Stimulated activated CD4-positive, alpha-beta T cell treated with anti-CD3 and anti-CD28 coated beads, Interleukin-1b, Interleukin-23, amount 100 ng/mL, for 4 hours (primary cell): ENCODE data around the gene TRIM51.
"Not testable (repeated sequence)": the region's sequence is repeated elsewhere in the genome, so short reads cannot be mapped to it uniquely, and the experiment has no call there.

Source experiments
- DNase-seq, 2 donors: peaks; one replicate each; pipeline ENCODE4 v3.0.0-alpha.2; 2020; ENCODE audit warnings: low read depth in 2 of 2

Gene TRIM51, protein sequence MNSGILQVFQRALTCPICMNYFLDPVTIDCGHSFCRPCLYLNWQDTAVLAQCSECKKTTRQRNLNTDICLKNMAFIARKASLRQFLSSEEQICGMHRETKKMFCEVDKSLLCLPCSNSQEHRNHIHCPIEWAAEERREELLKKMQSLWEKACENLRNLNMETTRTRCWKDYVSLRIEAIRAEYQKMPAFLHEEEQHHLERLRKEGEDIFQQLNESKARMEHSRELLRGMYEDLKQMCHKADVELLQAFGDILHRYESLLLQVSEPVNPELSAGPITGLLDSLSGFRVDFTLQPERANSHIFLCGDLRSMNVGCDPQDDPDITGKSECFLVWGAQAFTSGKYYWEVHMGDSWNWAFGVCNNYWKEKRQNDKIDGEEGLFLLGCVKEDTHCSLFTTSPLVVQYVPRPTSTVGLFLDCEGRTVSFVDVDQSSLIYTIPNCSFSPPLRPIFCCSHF

DNA sequence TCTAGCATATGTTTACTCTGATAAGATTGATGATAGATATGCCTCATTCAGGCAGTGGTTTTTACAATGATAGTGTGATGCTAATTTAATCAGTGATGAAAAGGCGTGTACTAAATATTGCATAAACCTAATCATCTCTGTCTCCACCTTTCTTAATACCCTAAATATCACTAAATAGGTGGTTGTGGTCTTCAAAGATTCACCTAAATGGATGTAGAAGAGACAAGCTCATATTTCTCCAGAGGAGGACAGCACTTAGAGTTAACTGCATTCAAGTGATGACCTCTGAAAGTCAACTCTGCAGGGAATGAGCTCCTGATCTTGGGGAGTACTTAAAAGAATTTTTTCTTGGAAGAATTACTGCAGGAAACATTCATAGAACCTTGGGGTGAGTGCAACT lies at the start of gene TRIM51:
Gene TRIM51 (plus strand): TSS at position 301 of the 400 bp plus-strand sequence. CDS start 2,132 bp downstream, outside the sequence.
- not testable (repeated sequence) for DNase-seq

DNA sequence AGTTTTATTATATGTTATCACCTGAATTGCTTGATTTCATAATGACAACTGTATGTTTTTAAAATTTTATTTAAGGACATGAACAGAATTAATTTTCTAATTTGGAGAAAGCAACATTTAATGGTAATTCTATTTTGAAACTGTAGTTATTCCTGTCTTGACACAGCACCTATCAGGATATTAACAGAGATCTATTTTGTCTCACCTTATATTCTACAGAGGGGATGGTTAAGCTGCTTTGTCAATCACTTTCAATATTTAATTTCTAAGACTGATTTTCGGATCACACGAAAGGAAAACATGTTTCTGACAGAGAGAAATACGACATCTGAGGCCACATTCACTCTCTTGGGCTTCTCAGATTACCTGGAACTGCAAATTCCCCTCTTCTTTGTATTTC lies 44.6 kb upstream of the TRIM51 start, which contains the start of gene OR5D16:
Gene OR5D16 (plus strand): TSS at position 301 of the 400 bp plus-strand sequence. CDS start 0 bp downstream, at position 301.
- DNase-seq, result no peak

- no peak for DNase-seq
Observed at GRCh38 chr11:55847453-55847852, 35.6 kb upstream of the TRIM51 start.

GRCh38 chr11:55849037-55849436 lies 34.1 kb upstream of the TRIM51 start:
- no peak for DNase-seq

- no peak for DNase-seq
Observed at GRCh38 chr11:55852141-55852540, 31.0 kb upstream of the TRIM51 start.

- no peak for DNase-seq
Observed at GRCh38 chr11:55854704-55855103, 28.4 kb upstream of the TRIM51 start.

DNA sequence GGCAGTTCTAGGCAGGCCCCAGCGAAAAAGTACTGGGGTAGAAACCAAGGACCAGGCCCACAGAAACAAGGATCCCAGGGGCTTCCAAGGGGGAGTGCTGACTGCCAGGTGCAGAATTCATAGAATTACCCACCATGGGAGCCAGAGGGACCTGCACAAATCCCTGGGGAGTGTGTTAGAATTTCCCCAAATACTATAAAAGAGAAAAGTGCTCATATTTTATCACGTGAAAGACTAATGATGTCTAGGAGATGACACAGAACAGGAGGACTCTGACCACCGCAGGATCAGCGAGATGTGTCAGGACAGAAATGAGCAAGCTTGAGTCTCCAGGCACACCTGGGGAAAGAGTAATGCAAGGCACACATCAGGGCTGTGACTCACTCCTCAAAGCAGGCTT lies 15.7 kb upstream of the TRIM51 start:
- not testable (repeated sequence) for DNase-seq

GRCh38 chr11:55872731-55873130 lies 10.4 kb upstream of the TRIM51 start:
- DNase-seq, result not testable (repeated sequence)

GRCh38 chr11:55873146-55873545 lies 10.0 kb upstream of the TRIM51 start:
- DNase-seq, result not testable (repeated sequence)

DNA sequence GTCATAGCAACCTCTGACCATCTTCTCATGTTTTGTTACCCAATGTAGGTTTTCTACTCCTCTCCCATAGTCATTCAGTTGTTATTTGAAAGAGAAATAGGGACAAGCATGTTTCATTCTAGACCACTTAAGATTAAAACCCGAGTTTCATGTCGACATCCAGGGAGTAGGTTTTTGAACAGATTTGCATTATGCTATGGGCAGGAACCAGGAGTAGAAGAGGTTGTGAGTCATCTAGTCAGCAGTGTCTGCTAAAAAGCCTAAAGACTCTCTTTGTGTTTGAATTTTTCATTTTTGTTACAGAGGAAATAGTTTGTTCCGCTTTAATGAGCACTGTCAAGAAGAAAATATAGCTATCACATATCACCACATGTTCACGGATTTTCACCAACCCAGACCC lies 1.9 kb downstream of the TRIM51 start:
- not testable (repeated sequence) for DNase-seq

GRCh38 chr11:55885481-55885880 lies 2.4 kb downstream of the TRIM51 start:
- not testable (repeated sequence) for DNase-seq

DNA sequence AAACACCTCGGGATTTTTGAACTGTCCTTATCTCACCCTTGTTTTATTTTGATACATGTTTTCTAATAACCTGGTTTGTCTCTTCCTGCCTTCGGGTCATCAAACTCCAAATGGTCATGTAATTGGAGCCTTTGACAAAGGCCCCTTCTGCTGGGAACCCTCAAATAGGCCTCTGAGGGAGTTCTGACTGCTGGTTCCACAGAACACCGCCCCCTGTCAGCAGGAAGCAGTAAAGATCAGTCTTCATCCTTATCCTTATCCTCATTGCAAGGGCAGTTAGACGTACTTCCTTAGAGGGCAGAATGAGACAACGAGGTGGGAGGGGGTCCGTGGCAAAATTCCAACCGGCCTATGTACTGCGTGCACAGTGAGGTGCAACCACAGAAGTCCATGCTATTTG lies 12.1 kb downstream of the TRIM51 start:
- no peak for DNase-seq

DNA sequence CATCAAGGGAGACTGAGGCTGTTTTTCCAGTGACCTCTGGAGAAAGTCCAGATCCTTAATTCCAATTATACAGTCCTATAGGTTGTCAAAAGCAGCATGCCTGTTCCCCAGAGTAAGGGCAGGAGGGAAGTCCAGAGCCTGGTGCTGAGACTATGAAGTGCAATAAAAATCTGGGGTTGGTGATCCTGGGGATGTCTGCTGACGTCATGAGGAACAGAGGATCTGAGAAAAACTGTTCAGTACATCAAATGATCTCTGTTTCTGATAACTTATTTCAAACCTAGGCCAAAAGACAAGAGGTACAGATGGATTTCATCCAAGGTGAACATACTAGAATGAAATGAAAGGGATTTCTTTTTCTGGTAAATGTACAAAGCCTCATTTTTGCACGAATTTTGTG lies 19.2 kb downstream of the TRIM51 start:
- DNase-seq, result no peak

- DNase-seq, result no peak
Observed at GRCh38 chr11:55914482-55914881, 31.4 kb downstream of the TRIM51 start, which contains the start of gene OR5W2. TSS of gene OR5W2 (minus strand) at chr11:55914582. CDS start at chr11:55914582, 0 bp downstream.

DNA sequence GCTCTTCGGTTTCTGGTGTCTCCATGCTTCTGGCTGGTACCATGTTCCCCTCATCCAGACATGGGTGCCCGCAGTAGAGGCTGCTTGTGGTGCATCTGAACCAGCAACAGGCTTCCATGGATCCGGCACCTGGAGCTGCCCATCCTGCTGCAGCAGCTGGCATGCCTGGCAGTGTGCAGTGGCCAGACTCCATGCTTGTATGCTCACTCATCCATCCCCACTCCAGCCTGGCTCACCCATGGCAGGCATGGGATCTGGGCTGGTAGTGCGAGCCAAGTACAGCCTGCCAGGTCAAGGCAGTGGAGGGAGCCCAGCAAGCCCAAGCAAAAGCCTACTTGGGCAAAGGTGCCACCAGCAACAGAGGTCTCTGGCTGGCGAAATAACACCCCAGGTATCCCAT lies 37.4 kb downstream of the TRIM51 start:
- DNase-seq, result no peak

DNA sequence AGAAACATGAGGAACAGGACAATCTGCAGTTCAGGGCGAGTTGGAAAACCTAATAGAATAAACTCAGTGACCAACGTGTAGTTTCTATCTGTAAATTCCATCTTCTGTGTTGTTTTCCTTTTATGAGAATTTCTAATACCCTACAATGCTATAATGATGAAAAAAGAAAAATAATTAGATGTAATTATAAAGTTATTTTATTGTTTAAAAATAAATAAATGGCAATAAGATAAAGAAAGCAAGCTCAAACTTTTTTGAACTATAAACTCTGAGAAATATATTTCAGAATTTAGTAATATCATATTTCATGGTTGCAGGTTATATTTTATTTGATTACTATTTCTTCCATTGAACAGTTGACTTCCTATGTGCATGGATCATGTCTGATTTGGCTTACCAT lies 53.2 kb downstream of the TRIM51 start, which contains the start of gene OR5I1:
Gene OR5I1 (minus strand): TSS at position 101 of the 400 bp plus-strand sequence. CDS start 0 bp downstream, at position 101.
- DNase-seq, result no peak
